Measurements from ENCODE around the gene NEBL.

The NEBL gene

GRCh38 chr10:20903635-20904390 is 6.7 kb upstream of the NEBL start:
- DNase-seq (ENCODE audit: low spot score), result no peak

GRCh38 chr10:20901110-20901509 is 4.0 kb upstream of the NEBL start:
- no peak for DNase-seq (ENCODE audit: low spot score)

GRCh38 chr10:20898866-20899535 is 1.9 kb upstream of the NEBL start:
- DNase-seq (ENCODE audit: low spot score), result no peak

GRCh38 chr10:20893297-20893696 is 3.8 kb downstream of the NEBL start:
- no peak for DNase-seq (ENCODE audit: low spot score)

- DNase-seq (ENCODE audit: low spot score), result no peak
Observed at GRCh38 chr10:20892796-20893195, 4.3 kb downstream of the NEBL start.

GRCh38 chr10:20892011-20892585 is 5.0 kb downstream of the NEBL start:
- no peak for DNase-seq (ENCODE audit: low spot score)

- no peak for DNase-seq (ENCODE audit: low spot score)
Observed at GRCh38 chr10:20891338-20891714, 5.8 kb downstream of the NEBL start.

- DNase-seq (ENCODE audit: low spot score), result no peak
Observed at GRCh38 chr10:20890491-20891337, 6.4 kb downstream of the NEBL start.

- no peak for DNase-seq (ENCODE audit: low spot score)
Observed at GRCh38 chr10:20890009-20890408, 7.1 kb downstream of the NEBL start.

- DNase-seq (ENCODE audit: low spot score), result no peak
Observed at GRCh38 chr10:20888620-20889330, 8.3 kb downstream of the NEBL start.

- DNase-seq (ENCODE audit: low spot score), result no peak
Observed at GRCh38 chr10:20887706-20888555, 9.2 kb downstream of the NEBL start.

GRCh38 chr10:20885678-20886077 is 11.4 kb downstream of the NEBL start:
- no peak for DNase-seq (ENCODE audit: low spot score)

- DNase-seq (ENCODE audit: low spot score), result no peak
Observed at GRCh38 chr10:20883552-20883951, 13.6 kb downstream of the NEBL start.

- no peak for DNase-seq (ENCODE audit: low spot score)
Observed at GRCh38 chr10:20882091-20882490, 15.0 kb downstream of the NEBL start.

GRCh38 chr10:20879136-20879535 is 18.0 kb downstream of the NEBL start:
- no peak for DNase-seq (ENCODE audit: low spot score)

GRCh38 chr10:20877986-20878983 is 18.8 kb downstream of the NEBL start:
- DNase-seq (ENCODE audit: low spot score), result no peak

- DNase-seq (ENCODE audit: low spot score), result no peak
Observed at GRCh38 chr10:20877554-20877953, 19.6 kb downstream of the NEBL start.

- no peak for DNase-seq (ENCODE audit: low spot score)
Observed at GRCh38 chr10:20874261-20874660, 22.9 kb downstream of the NEBL start.

- DNase-seq (ENCODE audit: low spot score), result no peak
Observed at GRCh38 chr10:20871970-20872369, 25.1 kb downstream of the NEBL start.

- DNase-seq (ENCODE audit: low spot score), result no peak
Observed at GRCh38 chr10:20870834-20871233, 26.3 kb downstream of the NEBL start.

All from HuH-7 (cell line).